Measurements from ENCODE around the gene IFNL4.

DNA sequence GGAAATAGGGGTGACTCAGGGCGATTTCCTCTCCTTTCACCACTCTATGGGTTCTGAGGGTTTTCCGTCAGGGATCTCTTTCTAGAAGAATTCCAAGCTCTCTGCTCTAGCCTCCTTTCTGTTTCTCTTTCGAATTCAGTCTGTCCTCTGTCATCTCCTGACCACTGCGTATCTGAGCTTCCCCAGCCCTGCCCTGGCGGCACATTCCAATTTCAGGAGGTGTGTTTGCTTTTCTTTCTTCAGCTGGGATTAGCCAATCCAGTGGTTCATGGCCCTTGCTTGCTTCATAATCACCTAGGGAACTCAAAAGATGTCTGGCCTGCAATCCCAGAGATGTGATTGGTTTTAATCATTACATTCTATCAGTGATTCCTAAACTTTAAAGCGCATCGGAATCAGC, 28.9 kb upstream of the IFNL4 start:
- no peak for TF ChIP-seq CTCF (IDR thresholded peaks at IDR 0.05)
- TF ChIP-seq POLR2A (IDR thresholded peaks at IDR 0.05) = no peak
- no peak for TF ChIP-seq EP300 (IDR thresholded peaks at IDR 0.05; ENCODE audit: low read depth)
- TF ChIP-seq POLR2AphosphoS5 (IDR thresholded peaks at IDR 0.05) = no peak

Measured in transverse colon (tissue), 4 donors.